ENCODE measurements around the gene PPP1R18. TPM values are rescaled to one million over a fixed set of nuclear protein-coding genes. Genes with fewer than 3 reads are reported as not detected.

The PPP1R18 gene
- total and polyA plus RNA-seq, 9 of the 15 experiments (the other 6 are each of a cell fraction or from before 2014, with no cell fraction given), result 12.0 to 99.2 (median 42.6) TPM

- TF ChIP-seq ZNF318 (IDR thresholded peaks at IDR 0.05; ENCODE audit: borderline replicate concordance in 1 of 2, low read depth in 1 of 2) (no peak), ZBTB11 (CRISPR knock-in tag; IDR thresholded peaks at IDR 0.05) (peak in 2 of 3 experiments; percentile 4 to 47; a peak in 1 of 6 replicates), FOXJ2 (tag; IDR thresholded peaks at IDR 0.05) (no peak), GABPB2 (CRISPR knock-in tag; conservative IDR thresholded peaks at IDR 0.05) (no peak), PCBP2 (IDR thresholded peaks at IDR 0.05; ENCODE audit: low read depth, low read length, poor library complexity, severe bottlenecking) (peak; percentile 55), ZNF253 (CRISPR knock-in tag; conservative IDR thresholded peaks at IDR 0.05) (no peak), IRF2 (CRISPR knock-in tag; IDR thresholded peaks at IDR 0.05) (no peak), DPF2 (IDR thresholded peaks at IDR 0.05) (no peak), CBFA2T2 (conservative IDR thresholded peaks at IDR 0.05) (no peak), ATF1 (CRISPR knock-in tag; IDR thresholded peaks at IDR 0.05) (no peak), ATF1 (tag; IDR thresholded peaks at IDR 0.05) (peak; percentile 65), TAF15 (IDR thresholded peaks at IDR 0.05; ENCODE audit: low read depth, low read length) (no peak), ELK1 (CRISPR knock-in tag; IDR thresholded peaks at IDR 0.05) (no peak), OTX1 (CRISPR knock-in tag; IDR thresholded peaks at IDR 0.05) (no peak), L3MBTL2 (IDR thresholded peaks at IDR 0.05) (peak; percentile 53)
These were observed 39.0 kb downstream of the PPP1R18 start (continued) for GRCh38 chr6:30647242-30648116.
